Measurements from ENCODE around the gene PPP2R2D.

The PPP2R2D gene

DNA sequence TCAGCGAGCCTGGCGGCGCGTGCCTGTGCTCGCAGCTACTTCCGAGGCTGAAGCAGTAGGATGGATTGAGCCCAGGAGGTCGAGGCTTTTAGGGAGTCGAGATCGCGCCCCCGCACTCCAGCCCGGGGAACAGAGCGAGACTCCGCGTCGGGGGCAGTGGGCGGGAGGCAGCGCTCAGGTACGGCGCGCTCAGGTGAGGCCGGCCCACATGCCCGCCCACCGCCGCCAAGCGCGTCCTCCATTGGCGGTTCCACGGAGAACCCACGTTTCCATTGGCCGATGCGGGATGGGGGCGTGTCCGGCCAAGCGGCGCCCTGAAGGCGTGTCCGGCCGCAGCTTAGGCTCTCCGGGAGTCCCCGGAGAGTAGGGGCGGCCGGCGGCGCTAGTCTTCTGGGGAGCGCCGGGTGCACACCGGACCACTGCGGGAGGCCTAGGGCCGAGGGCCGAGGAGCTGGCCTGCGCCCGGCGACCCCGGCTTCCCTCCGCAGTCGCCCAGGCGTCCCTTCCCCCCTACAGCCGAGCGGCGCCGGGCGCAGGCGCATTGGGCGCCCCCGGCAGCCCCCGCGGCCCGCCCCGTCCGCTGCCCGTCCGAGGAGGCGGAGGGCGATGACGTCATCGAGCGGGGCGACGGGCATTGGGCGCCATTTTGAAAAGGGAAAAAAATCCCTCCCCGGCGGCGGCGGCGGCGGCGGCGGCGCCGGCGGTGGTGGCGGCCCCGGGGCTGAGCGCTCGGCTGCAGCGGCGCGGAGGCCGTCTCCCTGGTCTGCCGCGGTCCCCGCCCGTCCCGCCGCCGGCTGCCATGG, at the start of gene PPP2R2D:
TSS of gene PPP2R2D (plus strand) at position 659 of the 803 bp plus-strand sequence. CDS start at position 800, 141 bp downstream.
- DNase-seq (ENCODE audit: low read depth in 2 of 3, low spot score in 2 of 3), result peak; percentile 81 to 90 (median 88)

DNA sequence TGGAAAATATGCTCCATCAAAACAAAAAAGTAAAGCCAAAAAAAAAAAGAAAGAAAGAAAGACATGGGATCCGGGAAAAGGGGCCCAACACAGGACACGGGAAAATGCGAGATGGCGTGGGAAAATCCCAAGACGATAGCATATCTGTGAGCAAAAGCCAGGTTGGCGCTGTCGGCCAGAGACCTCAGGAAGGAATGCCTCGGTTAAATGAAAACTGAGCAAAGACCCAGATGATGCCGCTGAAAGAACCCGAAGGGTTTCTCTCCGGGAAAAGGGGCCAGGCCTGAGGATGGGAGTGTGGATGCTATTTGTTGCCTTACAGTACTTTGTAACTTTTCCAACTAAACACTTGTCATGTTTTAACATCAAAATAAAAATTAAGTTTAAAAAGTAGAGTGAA, 49.5 kb upstream of the PPP2R2D start:
- DNase-seq (ENCODE audit: low read depth in 2 of 3, low spot score in 2 of 3), result no peak

GRCh38 chr10:131852176-131852822, 48.5 kb upstream of the PPP2R2D start:
- no peak for DNase-seq (ENCODE audit: low read depth in 2 of 3, low spot score in 2 of 3)

GRCh38 chr10:131852823-131853609, 47.8 kb upstream of the PPP2R2D start:
- no peak for DNase-seq (ENCODE audit: low read depth in 2 of 3, low spot score in 2 of 3)

- DNase-seq (ENCODE audit: low read depth in 2 of 3, low spot score in 2 of 3), result no peak
Measured at GRCh38 chr10:131853610-131853964, 47.2 kb upstream of the PPP2R2D start.

DNA sequence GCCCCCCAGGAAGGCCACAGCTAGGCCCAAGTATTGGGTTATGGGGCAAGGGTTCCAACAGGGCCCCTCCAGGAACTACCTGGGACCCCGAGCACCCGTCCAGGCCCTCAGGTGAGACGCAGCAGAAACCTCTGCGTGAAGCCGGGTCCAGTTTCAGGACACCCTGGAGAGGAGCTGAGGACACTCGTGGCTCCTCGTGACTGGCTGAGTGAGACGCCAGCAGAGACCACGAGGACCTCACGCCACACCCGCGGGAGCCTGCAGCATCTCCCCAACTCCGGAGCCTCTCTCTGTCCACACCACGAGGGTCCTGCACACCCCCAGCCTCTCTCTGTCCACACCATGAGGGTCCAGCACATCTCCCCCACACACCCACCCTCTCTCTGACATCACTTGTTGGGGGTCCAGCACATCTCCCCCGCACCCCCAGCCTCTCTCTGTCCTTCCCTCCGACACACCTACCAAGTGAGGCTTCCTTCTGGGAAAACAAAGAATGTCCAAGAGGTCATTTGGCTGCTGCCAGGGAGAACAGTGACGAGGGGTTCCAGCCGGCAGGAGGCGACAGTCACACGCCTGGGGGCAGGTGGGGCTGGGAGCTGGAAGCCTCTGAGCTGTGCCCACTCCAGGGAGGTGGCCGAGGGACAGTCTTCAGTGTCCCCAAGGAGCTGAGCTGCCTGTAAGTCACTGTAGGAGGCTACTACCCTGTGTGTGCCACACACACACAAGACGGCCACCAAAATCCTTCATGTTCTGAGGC, 46.1 kb upstream of the PPP2R2D start:
- no peak for DNase-seq (ENCODE audit: low read depth in 2 of 3, low spot score in 2 of 3)

DNA sequence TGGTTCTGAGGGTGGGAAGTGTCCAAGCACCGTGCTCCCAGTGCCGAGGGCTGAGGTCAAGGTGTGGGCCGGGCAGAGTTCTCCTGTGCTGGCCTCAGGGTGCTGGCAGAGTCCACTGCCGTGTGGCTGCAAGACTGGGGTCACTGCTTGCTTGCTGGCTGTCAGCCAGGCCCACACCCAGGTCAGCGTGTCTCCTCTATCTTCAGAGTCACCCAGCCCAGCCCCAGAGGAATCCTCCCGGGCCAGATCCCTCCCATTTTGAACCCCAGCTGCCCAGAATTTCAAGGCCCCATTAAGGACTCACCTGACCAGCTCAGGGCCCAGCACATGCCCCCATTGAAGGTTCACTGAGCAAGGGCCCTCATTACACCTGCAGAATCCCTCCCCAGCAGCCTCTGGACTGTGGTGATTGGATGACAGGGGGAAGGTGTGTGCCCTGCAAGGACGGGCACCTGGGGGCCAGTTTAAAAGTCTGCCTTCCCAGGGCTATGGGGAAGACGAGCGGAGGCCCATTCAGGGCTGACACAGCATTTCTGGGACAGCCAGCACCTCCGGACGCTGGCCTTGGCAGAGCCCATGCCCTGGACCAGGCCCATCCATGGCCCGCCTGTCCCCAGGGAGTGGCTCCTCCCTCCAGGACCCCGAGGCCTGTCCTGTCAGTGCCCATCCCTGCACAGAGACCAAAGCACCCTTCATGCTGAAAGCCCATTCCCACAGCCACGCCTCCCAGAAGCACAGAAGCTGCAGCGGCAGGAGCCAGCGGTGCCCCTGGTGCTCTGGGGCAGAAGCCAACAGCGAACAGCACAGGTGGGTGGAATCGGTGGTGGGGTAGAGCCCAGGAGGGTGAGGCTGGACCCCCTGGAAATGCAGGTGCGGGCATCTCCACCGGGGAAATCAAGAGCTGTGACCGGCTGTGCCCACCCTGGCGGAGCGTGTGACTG, 45.1 kb upstream of the PPP2R2D start:
- DNase-seq (ENCODE audit: low read depth in 2 of 3, low spot score in 2 of 3), result no peak

DNA sequence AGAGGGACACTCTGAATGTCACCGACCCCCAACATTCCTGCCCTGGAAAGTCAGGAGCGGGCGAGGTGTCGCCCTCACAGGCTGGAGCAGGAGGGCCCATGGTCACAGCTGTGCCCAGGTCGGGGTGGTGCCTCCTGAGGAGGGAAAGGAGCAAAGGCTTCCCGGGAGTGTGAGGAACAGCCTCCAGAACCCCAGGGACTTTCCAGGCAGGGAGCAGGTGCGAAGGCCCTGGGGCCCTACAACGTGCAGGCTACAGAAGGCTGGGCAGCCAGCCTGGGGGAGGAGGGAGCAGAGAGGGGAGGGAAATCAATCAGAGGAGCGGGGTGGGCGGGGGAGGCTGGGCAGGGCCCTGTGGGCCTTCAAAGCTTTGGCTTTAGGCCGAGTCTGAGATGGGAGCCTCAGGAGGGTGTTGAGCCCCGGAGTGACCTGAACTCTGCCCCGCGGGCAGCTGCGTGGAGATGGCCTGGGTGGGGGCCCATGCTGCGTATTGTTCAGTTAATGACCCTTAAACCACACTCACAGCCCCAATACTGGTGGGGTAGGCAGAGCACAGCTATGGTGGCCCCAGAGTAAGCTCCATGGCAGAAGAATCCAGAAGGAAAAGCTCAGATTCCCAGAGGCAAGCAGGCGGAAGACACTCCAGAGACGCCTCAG, 44.2 kb upstream of the PPP2R2D start:
- DNase-seq (ENCODE audit: low read depth in 2 of 3, low spot score in 2 of 3), result no peak

- no peak for DNase-seq (ENCODE audit: low read depth in 2 of 3, low spot score in 2 of 3)
Measured at GRCh38 chr10:131857156-131858117, 43.4 kb upstream of the PPP2R2D start.

GRCh38 chr10:131858118-131858515, 42.7 kb upstream of the PPP2R2D start:
- DNase-seq (ENCODE audit: low read depth in 2 of 3, low spot score in 2 of 3), result no peak

DNA sequence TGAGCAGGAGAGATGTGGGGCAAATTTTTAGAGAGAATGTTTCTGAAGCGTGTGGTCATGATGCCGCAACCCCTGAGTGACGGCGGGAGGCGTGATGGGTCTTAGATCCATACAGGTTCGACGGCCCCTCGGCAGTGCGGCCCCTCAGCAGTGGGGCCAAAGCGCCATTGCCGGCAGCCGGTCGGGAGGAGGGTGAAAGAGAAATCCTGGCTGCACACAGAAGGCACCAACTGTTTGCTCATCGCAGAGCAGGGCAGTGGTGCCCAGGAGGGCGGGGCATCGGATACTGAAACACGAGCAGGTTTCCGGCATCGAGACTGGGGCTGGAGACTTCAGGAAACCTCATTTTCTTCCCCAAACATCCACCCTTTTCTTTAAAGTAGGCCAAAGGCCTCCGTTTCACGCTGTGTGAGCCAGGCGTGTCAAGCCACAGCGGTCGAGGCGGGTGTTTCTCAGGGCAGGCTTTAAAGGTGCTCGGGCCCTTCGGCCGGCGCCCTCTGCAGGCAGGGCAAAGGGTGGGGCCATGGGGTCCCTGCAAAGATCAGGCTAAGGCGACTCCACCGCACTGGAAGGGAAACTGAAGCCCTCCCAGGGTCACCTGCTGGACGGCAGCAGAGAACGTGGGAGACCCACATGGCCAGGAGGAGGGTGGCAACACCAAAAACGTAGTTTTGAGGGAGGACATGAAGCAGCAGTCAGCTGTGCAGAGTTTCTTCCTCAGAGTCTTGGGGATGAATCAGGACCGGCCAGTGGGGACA, 42.0 kb upstream of the PPP2R2D start:
- DNase-seq (ENCODE audit: low read depth in 2 of 3, low spot score in 2 of 3), result no peak

GRCh38 chr10:131859341-131860020, 41.3 kb upstream of the PPP2R2D start:
- DNase-seq (ENCODE audit: low read depth in 2 of 3, low spot score in 2 of 3), result no peak

GRCh38 chr10:131860311-131860710, 40.5 kb upstream of the PPP2R2D start:
- no peak for DNase-seq (ENCODE audit: low read depth in 2 of 3, low spot score in 2 of 3)

DNA sequence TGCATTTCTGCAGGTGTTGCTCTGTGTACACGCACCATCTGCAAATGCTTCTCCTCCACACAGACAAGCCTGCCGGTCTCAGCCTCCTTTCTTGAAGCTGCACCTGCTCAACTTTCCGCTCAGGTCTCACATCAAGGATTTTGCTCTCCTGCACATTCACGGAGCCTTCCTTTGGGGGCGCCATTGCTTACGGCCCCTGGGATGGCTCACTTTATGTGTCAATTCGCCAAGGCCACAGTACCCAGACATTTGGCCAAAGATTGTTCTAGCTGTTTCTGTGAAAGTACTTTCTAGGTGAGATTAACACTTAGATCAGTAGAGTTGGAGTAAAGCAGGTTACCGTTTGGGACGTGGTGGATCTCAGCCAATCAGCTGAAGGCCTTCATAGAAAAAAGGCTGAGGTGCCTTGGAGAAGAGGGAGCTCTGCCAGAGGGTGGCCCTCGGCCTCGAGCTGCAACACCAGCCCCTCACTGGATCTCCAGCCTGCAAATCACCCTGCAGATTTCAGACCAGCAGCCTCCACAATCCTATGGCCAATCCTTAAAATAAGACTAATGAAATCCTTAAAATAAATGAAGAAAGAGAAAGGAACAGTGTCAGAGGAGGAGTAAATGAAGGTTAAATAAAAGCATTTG, 39.9 kb upstream of the PPP2R2D start:
- DNase-seq (ENCODE audit: low read depth in 2 of 3, low spot score in 2 of 3), result no peak

DNA sequence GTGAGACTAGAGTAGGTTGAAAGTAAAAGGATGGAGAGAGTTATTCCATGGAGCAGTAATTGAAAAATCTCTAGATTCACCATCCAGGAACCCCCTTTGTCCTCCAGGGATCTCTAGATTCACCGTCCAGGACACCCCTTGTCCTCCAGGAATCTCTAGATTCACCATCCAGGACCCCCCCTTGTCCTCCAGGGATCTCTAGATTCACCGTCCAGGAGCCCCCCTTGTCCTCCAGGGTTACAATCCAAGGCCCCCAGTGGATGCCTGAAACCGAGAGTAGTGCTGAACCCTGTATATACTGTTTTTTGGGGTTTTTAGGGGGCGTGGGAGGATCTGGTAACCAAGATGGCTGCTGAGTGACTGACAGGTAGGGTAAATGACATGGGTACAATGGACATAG, 38.3 kb upstream of the PPP2R2D start:
- DNase-seq (ENCODE audit: low read depth in 2 of 3, low spot score in 2 of 3), result no peak

- DNase-seq (ENCODE audit: low read depth in 2 of 3, low spot score in 2 of 3), result no peak
Measured at GRCh38 chr10:131865223-131865917, 35.4 kb upstream of the PPP2R2D start.
